ENCODE results near the gene RASAL2. TPM values are rescaled to one million over a fixed set of nuclear protein-coding genes. Genes with fewer than 3 reads are reported as not detected.

Gene RASAL2
- total RNA-seq, 1 donor from 2014 or later, result 35.7 TPM

DNA sequence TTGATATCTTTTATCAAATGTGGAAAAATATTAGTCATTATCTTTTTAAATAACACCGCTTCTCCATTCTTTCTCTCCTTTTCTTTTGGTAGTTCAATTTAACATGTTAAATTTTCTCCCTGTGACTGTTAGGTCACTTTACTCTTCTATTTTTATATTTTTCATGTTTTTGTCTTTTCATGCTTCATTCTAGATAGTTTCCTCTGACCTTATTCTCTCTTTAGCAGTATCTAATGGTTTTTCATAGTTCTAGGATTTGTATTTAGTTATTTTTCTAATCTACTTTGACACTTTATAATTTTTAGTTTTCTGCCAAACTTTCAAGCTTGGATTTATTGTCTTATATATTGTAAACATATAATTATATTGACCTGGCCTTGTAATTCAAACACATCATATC lies 116.0 kb downstream of the RASAL2 start:
- Mint-ChIP-seq H3K9me3 (peaks cover 51% of the 10 kb centered on the region), H3K27ac (no peak overlapping the region), H3K4me1 (no peaks in the 10 kb centered on the region), H3K36me3 (peaks cover 40% of the 10 kb centered on the region), H3K27me3 (ENCODE audit: low read depth) (no peaks in the 10 kb centered on the region), H3K4me3 (no peak overlapping the region)
- DNase-seq (ENCODE audit: low spot score in 2 of 2, unreplicated experiment in 2 of 2), result no peak
- TF ChIP-seq, protein P1, sequence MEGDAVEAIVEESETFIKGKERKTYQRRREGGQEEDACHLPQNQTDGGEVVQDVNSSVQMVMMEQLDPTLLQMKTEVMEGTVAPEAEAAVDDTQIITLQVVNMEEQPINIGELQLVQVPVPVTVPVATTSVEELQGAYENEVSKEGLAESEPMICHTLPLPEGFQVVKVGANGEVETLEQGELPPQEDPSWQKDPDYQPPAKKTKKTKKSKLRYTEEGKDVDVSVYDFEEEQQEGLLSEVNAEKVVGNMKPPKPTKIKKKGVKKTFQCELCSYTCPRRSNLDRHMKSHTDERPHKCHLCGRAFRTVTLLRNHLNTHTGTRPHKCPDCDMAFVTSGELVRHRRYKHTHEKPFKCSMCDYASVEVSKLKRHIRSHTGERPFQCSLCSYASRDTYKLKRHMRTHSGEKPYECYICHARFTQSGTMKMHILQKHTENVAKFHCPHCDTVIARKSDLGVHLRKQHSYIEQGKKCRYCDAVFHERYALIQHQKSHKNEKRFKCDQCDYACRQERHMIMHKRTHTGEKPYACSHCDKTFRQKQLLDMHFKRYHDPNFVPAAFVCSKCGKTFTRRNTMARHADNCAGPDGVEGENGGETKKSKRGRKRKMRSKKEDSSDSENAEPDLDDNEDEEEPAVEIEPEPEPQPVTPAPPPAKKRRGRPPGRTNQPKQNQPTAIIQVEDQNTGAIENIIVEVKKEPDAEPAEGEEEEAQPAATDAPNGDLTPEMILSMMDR (IDR thresholded peaks at IDR 0.05; ENCODE audit: unreplicated experiment), result no peak

GRCh38 chr1:178218550-178218949 lies 124.6 kb downstream of the RASAL2 start:
- Mint-ChIP-seq H3K4me3 (no peak overlapping the region), H3K27ac (no peak overlapping the region), H3K36me3 (peaks cover 3% of the 10 kb centered on the region), H3K4me1 (no peaks in the 10 kb centered on the region), H3K27me3 (ENCODE audit: low read depth) (no peaks in the 10 kb centered on the region), H3K9me3 (peaks cover 7% of the 10 kb centered on the region)
- TF ChIP-seq, protein P1 (IDR thresholded peaks at IDR 0.05; ENCODE audit: unreplicated experiment), result no peak
- no peak for DNase-seq (ENCODE audit: low spot score in 2 of 2, unreplicated experiment in 2 of 2)

- TF ChIP-seq, protein P1 (IDR thresholded peaks at IDR 0.05; ENCODE audit: unreplicated experiment), result no peak
- Mint-ChIP-seq H3K4me1 (no peaks in the 10 kb centered on the region), H3K36me3 (no peaks in the 10 kb centered on the region), H3K27ac (no peak overlapping the region), H3K4me3 (no peak overlapping the region), H3K27me3 (ENCODE audit: low read depth) (no peaks in the 10 kb centered on the region), H3K9me3 (peaks cover 7% of the 10 kb centered on the region)
- DNase-seq (ENCODE audit: low spot score in 2 of 2, unreplicated experiment in 2 of 2), result no peak
Measured at GRCh38 chr1:178220094-178220493, 126.2 kb downstream of the RASAL2 start.

DNA sequence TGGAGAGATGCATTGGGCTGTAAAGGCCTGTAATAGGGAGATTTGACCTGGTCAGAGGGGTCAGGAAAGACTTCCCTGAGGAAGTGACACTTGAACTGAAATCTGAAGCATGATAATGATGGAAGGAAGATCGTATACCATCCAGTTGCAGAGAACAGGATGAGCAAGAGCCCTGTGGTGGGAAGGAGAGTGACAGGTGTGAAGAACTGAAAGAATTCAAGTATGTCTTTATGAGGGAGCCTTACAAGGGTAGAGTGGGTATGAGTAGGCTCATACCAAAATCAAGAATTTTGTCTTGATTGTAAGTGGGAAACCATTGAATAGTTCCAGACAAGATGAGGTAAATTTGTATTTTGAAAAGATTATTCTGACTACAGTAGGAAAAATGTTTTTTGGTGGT lies 129.4 kb downstream of the RASAL2 start:
- DNase-seq (ENCODE audit: low spot score in 2 of 2, unreplicated experiment in 2 of 2), result no peak
- H3K27ac Mint-ChIP-seq, result no peak overlapping the region
- TF ChIP-seq, protein P1 (IDR thresholded peaks at IDR 0.05; ENCODE audit: unreplicated experiment), result no peak
- H3K4me1 Mint-ChIP-seq, result no peaks in the 10 kb centered on the region
- H3K27me3 Mint-ChIP-seq (ENCODE audit: low read depth), result no peaks in the 10 kb centered on the region
- H3K4me3 Mint-ChIP-seq, result no peak overlapping the region
- H3K9me3 Mint-ChIP-seq, result peaks cover 7% of the 10 kb centered on the region
- no peaks in the 10 kb centered on the region for H3K36me3 Mint-ChIP-seq

DNA sequence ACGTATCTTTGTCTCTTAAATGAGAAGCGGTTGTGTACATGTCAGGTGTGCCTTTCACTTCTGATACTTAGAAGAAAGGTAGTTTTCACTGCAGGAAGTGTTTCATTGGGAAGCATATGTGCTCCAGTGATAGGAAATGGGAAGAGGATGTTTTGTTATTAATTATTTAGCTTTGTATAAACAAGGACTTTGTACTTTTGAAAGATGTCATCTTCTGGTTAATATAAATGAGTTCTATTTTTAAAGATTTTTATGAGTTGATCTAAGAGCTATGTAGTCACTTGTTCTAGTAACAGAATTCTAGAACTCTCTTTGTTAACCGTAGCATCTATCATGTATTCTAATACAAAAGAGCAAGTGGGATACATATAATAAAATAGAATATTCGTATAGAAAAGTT lies 130.5 kb downstream of the RASAL2 start:
- no peak overlapping the region for H3K4me3 Mint-ChIP-seq
- TF ChIP-seq, protein P1 (IDR thresholded peaks at IDR 0.05; ENCODE audit: unreplicated experiment), result no peak
- no peaks in the 10 kb centered on the region for H3K27me3 Mint-ChIP-seq (ENCODE audit: low read depth)
- H3K36me3 Mint-ChIP-seq, result no peaks in the 10 kb centered on the region
- H3K27ac Mint-ChIP-seq, result no peak overlapping the region
- peaks cover 7% of the 10 kb centered on the region for H3K9me3 Mint-ChIP-seq
- H3K4me1 Mint-ChIP-seq, result no peaks in the 10 kb centered on the region
- DNase-seq (ENCODE audit: low spot score in 2 of 2, unreplicated experiment in 2 of 2), result no peak

GRCh38 chr1:178230881-178231409 lies 137.0 kb downstream of the RASAL2 start:
- DNase-seq (ENCODE audit: low spot score in 2 of 2, unreplicated experiment in 2 of 2), result no peak
- H3K36me3 Mint-ChIP-seq, result no peaks in the 10 kb centered on the region
- no peak overlapping the region for H3K27ac Mint-ChIP-seq
- TF ChIP-seq, protein P1 (IDR thresholded peaks at IDR 0.05; ENCODE audit: unreplicated experiment), result no peak
- H3K4me1 Mint-ChIP-seq, result peaks cover 2% of the 10 kb centered on the region
- H3K9me3 Mint-ChIP-seq, result no peaks in the 10 kb centered on the region
- H3K4me3 Mint-ChIP-seq, result no peak overlapping the region
- no peaks in the 10 kb centered on the region for H3K27me3 Mint-ChIP-seq (ENCODE audit: low read depth)

Data from mesothelial cell of epicardium (in vitro differentiated cells).